ENCODE data around the gene LYSMD3. TPM values are rescaled to one million over a fixed set of nuclear protein-coding genes. Genes with fewer than 3 reads are reported as not detected.
A peak's percentile ranks its signal among the peaks of the same experiment; 100 is the strongest.

Gene LYSMD3
- total and polyA plus RNA-seq, 9 of the 15 experiments (the other 6 are each of a cell fraction or from before 2014, with no cell fraction given) = 9.5 to 42.3 (median 20.7) TPM

- TF ChIP-seq SMARCC2 (IDR thresholded peaks at IDR 0.05; ENCODE audit: low read depth) = no peak
- TF ChIP-seq MAX (CRISPR knock-in tag; IDR thresholded peaks at IDR 0.05) = no peak
- TF ChIP-seq BRD4 (IDR thresholded peaks at IDR 0.05) = no peak
- peak; percentile 48 for TF ChIP-seq NFE2 (IDR thresholded peaks at IDR 0.05; ENCODE audit: low read depth)
- TF ChIP-seq GABPB1 (CRISPR knock-in tag; IDR thresholded peaks at IDR 0.05) = no peak
- TF ChIP-seq HNRNPH1 (optimal IDR thresholded peaks at IDR 0.05; ENCODE audit: low read depth, low read length) = no peak
- TF ChIP-seq PCBP1 (IDR thresholded peaks at IDR 0.05; ENCODE audit: low read depth, low read length, poor library complexity, severe bottlenecking) = no peak
- peak; percentile 62 for TF ChIP-seq C11orf30 (IDR thresholded peaks at IDR 0.05; ENCODE audit: low read depth)
- TF ChIP-seq ZZZ3 (IDR thresholded peaks at IDR 0.05) = no peak
- TF ChIP-seq ZSCAN29 (IDR thresholded peaks at IDR 0.05) = no peak
- TF ChIP-seq MAFG (tag; conservative IDR thresholded peaks at IDR 0.05) = peak; percentile 59
- peak; percentile 49; the same call in 1 of the 2 replicates for TF ChIP-seq ZNF316 (IDR thresholded peaks at IDR 0.05)
- no peak for TF ChIP-seq HOMEZ (CRISPR knock-in tag; IDR thresholded peaks at IDR 0.05)
- TF ChIP-seq ZNF445 (CRISPR knock-in tag; IDR thresholded peaks at IDR 0.05; ENCODE audit: low read depth) = no peak
- no peak for TF ChIP-seq PHB (CRISPR knock-in tag; IDR thresholded peaks at IDR 0.05)
- no peak for TF ChIP-seq RNF2 (IDR thresholded peaks at IDR 0.05)
- no peak for TF ChIP-seq CBFA2T2 (conservative IDR thresholded peaks at IDR 0.05)
- TF ChIP-seq E4F1 (CRISPR knock-in tag; IDR thresholded peaks at IDR 0.05; ENCODE audit: borderline replicate concordance) = no peak
These were observed 32.4 kb upstream of the LYSMD3 start (continued) for GRCh38 chr5:90561766-90562165.

All from K562 (cell line).